Naive thymus-derived CD4-positive, alpha-beta T cell (primary cell): ENCODE results near the gene GZMM. TPM values are rescaled to one million over a fixed set of nuclear protein-coding genes. Genes with fewer than 3 reads are reported as not detected.

ENCODE experiments used
- ATAC-seq: fragments of 150-1000 bp; cut with Tn5 transposase; 2 replicates; pipeline ENCODE4 v1.10.0; 2021; ENCODE audit warnings: mild to moderate bottlenecking, moderate library complexity
- CTCF ChIA-PET: fragments of 350-600 bp; sonication (Branson Sonifier 250); formaldehyde crosslinking; loops from one replicate; lab custom pipeline; 2021; ENCODE audit warnings: antibody characterized with exemption; lab: Charles Lee
- POLR2A ChIA-PET: fragments of 350-600 bp; sonication (Branson Sonifier 250); formaldehyde crosslinking; loops from one replicate; lab custom pipeline; 2021; ENCODE audit warnings: antibody characterized with exemption, inconsistent platforms; lab: Charles Lee
- DNase-seq, 9 donors: peaks; one replicate each; pipeline versions ENCODE4 v3.0.0 to v3.0.0-alpha.2; 2020 to 2022; ENCODE audit warnings: mixed read lengths in 1 of 9
- H3K27ac ChIP-seq: one replicate; pipeline ENCODE4 v1.7.0; 2013; ENCODE audit warnings: mild to moderate bottlenecking, low read depth, low read length, moderate library complexity
- H3K27me3 ChIP-seq, 2 donors: one replicate each; pipeline ENCODE4 v1.7.0; 2013; ENCODE audit warnings: low read length in 2 of 2, mild to moderate bottlenecking in 2 of 2, moderate library complexity in 2 of 2; ENCODE audit not compliant: control insufficient read depth in 2 of 2, insufficient read depth in 2 of 2
- H3K36me3 ChIP-seq, 3 experiments: 1 replicate in 2 of 3; 2 replicates in 1 of 3; pipeline ENCODE4 v1.7.0; 2013; ENCODE audit warnings: low read length in 3 of 3, mild to moderate bottlenecking in 3 of 3, moderate library complexity in 1 of 3; ENCODE audit not compliant: insufficient read depth in 3 of 3, control insufficient read depth in 2 of 3
- H3K4me1 ChIP-seq, 2 donors: one replicate each; pipeline ENCODE4 v1.7.0; 2013; ENCODE audit warnings: low read length in 2 of 2, mild to moderate bottlenecking in 2 of 2, moderate library complexity in 1 of 2; ENCODE audit not compliant: control insufficient read depth in 2 of 2, insufficient read depth in 2 of 2
- H3K4me3 ChIP-seq: 2 replicates; pipeline ENCODE4 v1.7.0; 2013; ENCODE audit warnings: mild to moderate bottlenecking, low read length
- H3K9me3 ChIP-seq, 3 experiments: 1 replicate in 2 of 3; 2 replicates in 1 of 3; pipeline ENCODE4 v1.7.0; 2013; ENCODE audit warnings: low read length in 3 of 3; ENCODE audit not compliant: control insufficient read depth in 2 of 3
- H3K27ac Mint-ChIP-seq, 9 donors: one replicate each; pipeline ENCODE4 v1.8.0; 2020 to 2022; ENCODE audit warnings: mixed read lengths in 9 of 9, mild to moderate bottlenecking in 8 of 9, moderate library complexity in 5 of 9, inconsistent platforms in 2 of 9
- H3K27me3 Mint-ChIP-seq, 5 donors: one replicate each; pipeline ENCODE4 v1.8.0; 2021 to 2022; ENCODE audit warnings: mixed read lengths in 5 of 5, mild to moderate bottlenecking in 1 of 5
- H3K36me3 Mint-ChIP-seq, 5 donors: one replicate each; pipeline ENCODE4 v1.8.0; 2020 to 2022; ENCODE audit warnings: mixed read lengths in 5 of 5, mild to moderate bottlenecking in 3 of 5, inconsistent platforms in 1 of 5
- H3K4me1 Mint-ChIP-seq, 7 donors: one replicate each; pipeline ENCODE4 v1.8.0; 2020 to 2022; ENCODE audit warnings: mixed read lengths in 7 of 7, mild to moderate bottlenecking in 3 of 7, inconsistent platforms in 1 of 7
- H3K4me3 Mint-ChIP-seq, 10 donors: one replicate each; pipeline ENCODE4 v1.8.0; 2020 to 2022; ENCODE audit warnings: mild to moderate bottlenecking in 10 of 10, mixed read lengths in 10 of 10, moderate library complexity in 6 of 10, inconsistent platforms in 2 of 10
- H3K9me3 Mint-ChIP-seq, 11 donors: one replicate each; pipeline ENCODE4 v1.8.0; 2020 to 2022; ENCODE audit warnings: mixed read lengths in 11 of 11, mild to moderate bottlenecking in 4 of 11, inconsistent platforms in 1 of 11, moderate library complexity in 1 of 11
- intact Hi-C, 2 donors: fragments of 100-400 bp; cut with micrococcal nuclease; formaldehyde crosslinking; loops; one replicate each; pipeline ENCODE4 v1.15.1; 2023
- polyA plus RNA-seq, 2 donors: library from polyadenylated mRNA; unstranded; fragments of 300-500 nt; fragmentation: Illumina TruSeq; gene quantifications; one replicate each; pipeline ENCODE4 v1.2.3, GENCODE V29; 2021
- total RNA-seq, 6 experiments: library from RNA in 5 of 6; stranded (reverse) in 5 of 6; gene quantifications; 1 replicate in 5 of 6; 2 replicates in 1 of 6; pipeline ENCODE4 v1.2.3 and lab custom pipeline; 2021 to 2026

Gene GZMM
- total and polyA plus RNA-seq, 7 experiments from 2014 or later: 30.0 to 181 (median 68.7) TPM

DNA sequence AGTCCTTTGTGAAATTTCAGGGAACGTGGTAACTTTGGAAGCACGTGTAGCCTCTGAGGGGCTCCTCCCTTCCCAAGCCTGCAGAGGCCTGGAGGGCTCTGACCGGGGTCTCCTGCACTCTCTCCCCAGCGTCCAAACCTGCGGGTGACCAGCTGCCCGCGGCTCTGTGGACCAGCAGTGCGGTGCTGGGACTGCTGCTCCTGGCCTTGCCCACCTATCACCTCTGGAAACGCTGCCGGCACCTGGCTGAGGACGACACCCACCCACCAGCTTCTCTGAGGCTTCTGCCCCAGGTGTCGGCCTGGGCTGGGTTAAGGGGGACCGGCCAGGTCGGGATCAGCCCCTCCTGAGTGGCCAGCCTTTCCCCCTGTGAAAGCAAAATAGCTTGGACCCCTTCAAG is 39.2 kb upstream of the GZMM start:
- no peak overlapping the region for H3K4me3 ChIP-seq
- POLR2A ChIA-PET: interaction anchor here (0.9 to 1.6 kb wide), 3 partner anchors 9 to 28 kb away, joined by 3 to 5 read pairs (median 3); partner anchors contain the start of gene MADCAM1
- H3K27ac ChIP-seq: no peak overlapping the region
- H3K9me3 ChIP-seq: no peaks in the 10 kb centered on the region
- Mint-ChIP-seq H3K4me3 (no peak overlapping the region), H3K36me3 (peaks cover 0 to 9% (median 0%) of the 10 kb centered on the region in 5 donors), H3K9me3 (peaks cover 0 to 2% (median 0%) of the 10 kb centered on the region in 11 donors), H3K27me3 (peaks cover 0 to 1% (median 0%) of the 10 kb centered on the region in 5 donors), H3K4me1 (peaks cover 13 to 31% (median 30%) of the 10 kb centered on the region in 7 donors), H3K27ac (peak overlapping the region in 1 of 9 donors; percentile 98)
- H3K4me1 ChIP-seq: peaks cover 17 to 23% of the 10 kb centered on the region in 2 donors
- DNase-seq (no peak), ATAC-seq (no peak)
- H3K36me3 ChIP-seq: peaks cover 0 to 6% (median 0%) of the 10 kb centered on the region in 3 experiments
- CTCF ChIA-PET: no interaction called here
- no peaks in the 10 kb centered on the region for H3K27me3 ChIP-seq
- intact Hi-C loops: no loop called here

DNA sequence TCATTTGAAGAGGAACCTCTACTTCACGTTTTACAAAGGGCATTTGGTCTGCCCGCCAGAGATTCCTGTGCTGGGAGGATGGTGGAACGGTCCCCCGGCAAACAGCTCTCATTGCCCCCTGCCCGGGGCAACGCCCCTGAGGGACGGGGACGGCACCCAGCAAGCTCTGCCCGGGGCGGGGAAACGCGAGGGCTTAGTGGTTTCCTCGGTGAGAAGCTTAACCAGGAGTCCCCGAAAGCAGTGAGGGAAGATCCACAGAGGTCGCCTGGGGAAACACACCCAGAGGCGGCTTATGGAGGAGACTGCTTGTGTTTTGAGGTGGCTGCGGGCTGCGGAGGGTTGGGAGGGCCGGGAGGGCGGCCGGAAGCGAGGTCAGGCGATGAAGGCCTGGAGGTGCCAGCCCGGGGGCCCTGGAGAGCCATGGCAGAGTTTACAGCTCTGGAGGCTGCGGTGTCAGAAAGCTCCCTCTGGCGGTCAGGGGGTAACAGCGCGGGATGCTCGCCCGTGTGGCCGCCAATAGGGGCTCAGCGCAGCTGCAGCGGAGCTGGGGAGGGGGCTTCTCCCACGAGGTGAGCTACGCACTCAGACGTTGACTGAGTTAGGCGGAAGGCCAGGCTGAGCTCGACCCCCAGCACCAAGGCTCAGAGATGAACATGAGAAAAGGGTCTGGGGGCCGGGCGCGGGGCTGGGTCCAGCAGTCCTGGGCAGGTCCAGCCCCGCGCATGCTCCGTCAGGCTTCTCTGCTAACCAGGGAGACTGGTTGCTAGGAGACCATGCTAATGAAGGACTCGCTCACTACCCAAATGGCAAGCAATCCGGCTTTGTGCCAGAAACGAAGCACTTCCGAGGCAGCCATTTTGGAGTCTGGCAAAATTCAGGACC is 37.2 kb upstream of the GZMM start:
- H3K9me3 Mint-ChIP-seq: peaks cover 0 to 2% (median 0%) of the 10 kb centered on the region in 11 donors
- POLR2A ChIA-PET: interaction anchor here (0.8 to 2.8 kb wide), 9 partner anchors 11 to 174 kb away, joined by 3 to 54 read pairs (median 8); partner anchors contain the start of genes CDC34 and MADCAM1
- Histone ChIP-seq H3K4me1 (peaks cover 29 to 40% of the 10 kb centered on the region in 2 donors), H3K36me3 (peaks cover 0 to 6% (median 0%) of the 10 kb centered on the region in 3 experiments), H3K27ac (peak overlapping the region; percentile 87), H3K9me3 (no peaks in the 10 kb centered on the region), H3K4me3 (peak overlapping the region; percentile 100), H3K27me3 (no peaks in the 10 kb centered on the region)
- H3K4me1 Mint-ChIP-seq: peaks cover 21 to 49% (median 46%) of the 10 kb centered on the region in 7 donors
- DNase-seq (peak; percentile 88 to 99 (median 98)), ATAC-seq (peak; percentile 67)
- peak overlapping the region; percentile 89 to 100 (median 97) for H3K4me3 Mint-ChIP-seq
- CTCF ChIA-PET: interaction anchor here (0.6 to 2.2 kb wide), 10 partner anchors 11 to 1671 kb away, joined by 3 to 14 read pairs (median 6); partner anchors contain the start of genes CDC34 and MADCAM1
- H3K27ac Mint-ChIP-seq: peak overlapping the region; percentile 96 to 100 (median 99)
- peaks cover 0 to 12% (median 0%) of the 10 kb centered on the region in 5 donors for H3K36me3 Mint-ChIP-seq
- intact Hi-C loops: loop anchor here (1.0 to 2.0 kb wide), 11 partner anchors 11 to 240 kb away; partner anchors contain the start of genes BSG (in 2 of the 2), MIER2 (in 2 of the 2), CDC34 (in 1 of the 2) and POLRMT (in 1 of the 2)
- no peaks in the 10 kb centered on the region for H3K27me3 Mint-ChIP-seq

GRCh38 chr19:507286-508203 is 36.3 kb upstream of the GZMM start, which contains the start of gene TPGS1:
TSS of gene TPGS1 (plus strand) at chr19:507497. CDS start at chr19:507507, 10 bp downstream.
- Mint-ChIP-seq H3K4me3 (peak within 1 kb of the TSS; percentile 89 to 100 (median 97)), H3K36me3 (peaks cover 0 to 12% (median 0%) of the 10 kb centered on the region in 5 donors), H3K4me1 (peaks cover 21 to 56% (median 48%) of the 10 kb centered on the region in 7 donors), H3K9me3 (peaks cover 0 to 4% (median 0%) of the 10 kb centered on the region in 11 donors), H3K27ac (peak within 1 kb of the TSS; percentile 96 to 100 (median 99)), H3K27me3 (no peaks in the 10 kb centered on the region)
- Histone ChIP-seq H3K27me3 (no peaks in the 10 kb centered on the region), H3K36me3 (peaks cover 0 to 6% (median 0%) of the 10 kb centered on the region in 3 experiments), H3K9me3 (no peaks in the 10 kb centered on the region), H3K27ac (peak within 1 kb of the TSS; percentile 87), H3K4me1 (peaks cover 38 to 48% of the 10 kb centered on the region in 2 donors), H3K4me3 (peak within 1 kb of the TSS; percentile 100)
- ATAC-seq (peak; percentile 63), DNase-seq (peak in 4 of 9 donors; percentile 65 to 95 (median 78))
- ChIA-PET POLR2A (interaction anchor here (0.7 to 2.8 kb wide), 12 partner anchors 12 to 173 kb away, joined by 3 to 54 read pairs (median 6); partner anchors contain the start of genes CDC34, MADCAM1 and RNF126), CTCF (interaction anchor here (1.0 to 2.2 kb wide), 6 partner anchors 12 to 123 kb away, joined by 3 to 14 read pairs (median 6); partner anchors contain the start of genes CDC34 and MADCAM1)
- intact Hi-C loops: loop anchor here (1.0 to 2.0 kb wide), 8 partner anchors 18 to 241 kb away; partner anchors contain the start of genes BSG (in 2 of the 2), MIER2 (in 2 of the 2), CDC34 (in 1 of the 2) and POLRMT (in 1 of the 2)

- peaks cover 0 to 6% (median 0%) of the 10 kb centered on the region in 3 experiments for H3K36me3 ChIP-seq
- Mint-ChIP-seq H3K36me3 (peaks cover 0 to 14% (median 0%) of the 10 kb centered on the region in 5 donors), H3K9me3 (peaks cover 0 to 4% (median 0%) of the 10 kb centered on the region in 11 donors), H3K27ac (peak overlapping the region; percentile 40 to 100 (median 98)), H3K4me1 (peaks cover 21 to 58% (median 42%) of the 10 kb centered on the region in 7 donors), H3K4me3 (peak overlapping the region; percentile 83 to 100 (median 96)), H3K27me3 (no peaks in the 10 kb centered on the region)
- DNase-seq (no peak), ATAC-seq (no peak)
- CTCF ChIA-PET: interaction anchor here (0.5 to 3.9 kb wide), 3 partner anchors 20 to 139 kb away, joined by 4 to 28 read pairs (median 14); partner anchors contain the start of gene CDC34
- H3K4me3 ChIP-seq: peak overlapping the region; percentile 100
- peaks cover 38 to 48% of the 10 kb centered on the region in 2 donors for H3K4me1 ChIP-seq
- intact Hi-C loops: no loop called here
- H3K27me3 ChIP-seq: no peaks in the 10 kb centered on the region
- POLR2A ChIA-PET: interaction anchor here (0.6 to 4.0 kb wide), 5 partner anchors 17 to 24 kb away, joined by 3 to 70 read pairs (median 4); partner anchors contain the start of gene CDC34
- peak overlapping the region; percentile 87 for H3K27ac ChIP-seq
- no peaks in the 10 kb centered on the region for H3K9me3 ChIP-seq
These were observed 35.4 kb upstream of the GZMM start for GRCh38 chr19:508204-509150.
